Activated naive CD8-positive, alpha-beta T cell treated with anti-CD3 and anti-CD28 coated beads, Interleukin-2, amount 10 ng/mL, durations not matched to agents 7 days and 5 days (primary cell): ENCODE measurements around the gene TMEM178A. TPM values are rescaled to one million over a fixed set of nuclear protein-coding genes. Genes with fewer than 3 reads are reported as not detected.

Source experiments
- total RNA-seq, 2 experiments: library from RNA; stranded (reverse); gene quantifications; one replicate each; pipeline ENCODE4 v1.2.3, GENCODE V29; 2021

The TMEM178A gene
- total RNA-seq, 2 experiments from 2014 or later = 0.17 to 0.23 TPM

Other genes starting within 250 kb of the TMEM178A start
- gene MAP4K3, start 228.6 kb upstream of the TMEM178A start, total RNA-seq = 10 to 100 TPM; 12.1 to 13.7 TPM
- 10 to 100 TPM; 12.9 to 15.4 TPM for gene THUMPD2, start 113.3 kb downstream of the TMEM178A start, total RNA-seq